ELF-1 (cell line): ENCODE results near the gene PGC.

Experiments used
- DNase-seq: peaks from one replicate; pipeline ENCODE4 v3.0.0-alpha.2; 2016; ENCODE audit warnings: low read depth, low spot score

PGC gene

GRCh38 chr6:41747256-41748101 lies at the start of gene PGC:
Gene PGC, minus strand, starts transcription at chr6:41747397. Its CDS starts 63 bp downstream, at chr6:41747334.
- no peak for DNase-seq

GRCh38 chr6:41796474-41796873 lies 49.3 kb upstream of the PGC start:
- DNase-seq, result no peak

GRCh38 chr6:41791984-41792383 lies 44.8 kb upstream of the PGC start:
- no peak for DNase-seq

- no peak for DNase-seq
These were observed 44.1 kb upstream of the PGC start for GRCh38 chr6:41791305-41791704.

- no peak for DNase-seq
These were observed 42.8 kb upstream of the PGC start for GRCh38 chr6:41790045-41790444.

GRCh38 chr6:41789390-41789724 lies 42.2 kb upstream of the PGC start:
- DNase-seq, result no peak

GRCh38 chr6:41787219-41787917 lies 40.2 kb upstream of the PGC start, which contains the start of gene TOMM6:
Gene TOMM6, plus strand, starts transcription at chr6:41787694. Its CDS starts 4 bp downstream, at chr6:41787698.
- DNase-seq, result peak; percentile 98

GRCh38 chr6:41786451-41787218 lies 39.4 kb upstream of the PGC start:
- DNase-seq, result peak; percentile 83

GRCh38 chr6:41785689-41786450 lies 38.7 kb upstream of the PGC start:
- no peak for DNase-seq

GRCh38 chr6:41785254-41785653 lies 38.1 kb upstream of the PGC start:
- no peak for DNase-seq

- DNase-seq, result peak; percentile 71
These were observed 37.5 kb upstream of the PGC start for GRCh38 chr6:41784581-41785171.

GRCh38 chr6:41783106-41783780 lies 36.0 kb upstream of the PGC start:
- DNase-seq, result no peak

GRCh38 chr6:41781366-41781730 lies 34.2 kb upstream of the PGC start:
- DNase-seq, result no peak

- DNase-seq, result no peak
These were observed 33.6 kb upstream of the PGC start, which contains the start of gene PRICKLE4 for GRCh38 chr6:41780551-41781365. Gene PRICKLE4, plus strand, starts transcription at chr6:41780782. Its CDS starts 2,692 bp downstream, at chr6:41783474.

GRCh38 chr6:41779788-41780550 lies 32.8 kb upstream of the PGC start, which contains the start of gene FRS3:
Gene FRS3, minus strand, starts transcription at chr6:41779900. Its CDS starts 2,913 bp downstream, at chr6:41776987.
- peak; percentile 96 for DNase-seq

- DNase-seq, result no peak
These were observed 32.1 kb upstream of the PGC start for GRCh38 chr6:41779336-41779735.

- DNase-seq, result no peak
These were observed 31.7 kb upstream of the PGC start for GRCh38 chr6:41778895-41779294.

- no peak for DNase-seq
These were observed 30.5 kb upstream of the PGC start for GRCh38 chr6:41777551-41778285.
